ENCODE data around the gene KLF15.
"Not testable (repeated sequence)": the region's sequence is repeated elsewhere in the genome, so short reads cannot be mapped to it uniquely, and the experiment has no call there.

The KLF15 gene

GRCh38 chr3:126341755-126342150, 15.5 kb downstream of the KLF15 start:
- no peak overlapping the region for H3K27ac ChIP-seq (ENCODE audit: low read depth in 2 of 2, low read length in 2 of 2)
- H3K4me1 ChIP-seq (ENCODE audit: control insufficient read depth in 2 of 2, insufficient read depth in 2 of 2, low read length in 2 of 2) = no peaks in the 10 kb centered on the region
- no peaks in the 10 kb centered on the region for H3K36me3 ChIP-seq (ENCODE audit: control insufficient read depth in 2 of 2, insufficient read depth in 2 of 2, low read length in 2 of 2)
- H3K27me3 ChIP-seq (ENCODE audit: control insufficient read depth in 2 of 2, insufficient read depth in 2 of 2, low read length in 2 of 2) = no peaks in the 10 kb centered on the region
- H3K9ac ChIP-seq (ENCODE audit: low read depth in 1 of 2, low read length in 2 of 2) = no peak overlapping the region
- no peaks in the 10 kb centered on the region for H3K9me3 ChIP-seq (ENCODE audit: control insufficient read depth in 2 of 2, low read length in 2 of 2)
- no peak overlapping the region for H3K4me3 ChIP-seq (ENCODE audit: low read length in 2 of 2)

DNA sequence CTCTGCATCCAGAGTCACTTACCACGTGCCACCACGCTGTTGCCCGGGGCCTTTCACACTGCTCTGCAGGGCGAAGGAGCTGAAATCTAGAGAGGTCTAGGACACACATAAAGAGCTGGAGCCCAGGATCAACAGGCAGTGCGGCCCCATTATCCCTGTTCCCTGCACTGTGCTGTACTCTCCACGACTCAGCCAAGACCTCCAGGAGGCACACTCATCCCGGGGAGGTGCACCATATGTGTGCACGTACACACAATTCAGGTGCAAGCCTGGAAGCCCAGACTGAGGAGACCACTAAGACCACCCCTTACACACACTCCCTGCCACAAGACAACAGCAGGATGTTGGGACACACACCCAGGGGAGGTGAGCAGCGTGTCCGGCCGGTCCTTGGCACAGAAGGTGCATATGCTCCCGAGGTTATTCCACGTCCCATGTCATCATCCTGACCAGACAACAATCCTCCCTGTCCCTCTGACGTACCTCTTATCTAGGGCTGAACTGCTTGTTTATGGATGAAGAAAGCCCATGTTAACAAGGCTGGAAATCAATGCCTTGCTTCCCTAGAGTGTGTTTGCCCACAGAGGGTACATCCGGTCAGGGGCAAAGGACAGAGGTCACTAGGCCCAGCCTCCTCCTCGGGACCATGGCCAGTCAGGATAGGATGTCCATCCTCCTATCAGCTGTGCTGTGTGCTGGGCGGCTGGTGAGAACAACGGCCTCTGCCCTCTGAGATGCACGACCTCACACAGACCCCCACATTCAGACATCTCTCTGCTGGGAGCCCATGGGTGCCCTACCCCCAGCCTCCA, 16.1 kb downstream of the KLF15 start:
- Histone ChIP-seq H3K4me3 (ENCODE audit: low read length in 2 of 2) (no peak overlapping the region), H3K27ac (ENCODE audit: low read depth in 2 of 2, low read length in 2 of 2) (no peak overlapping the region), H3K4me1 (ENCODE audit: control insufficient read depth in 2 of 2, insufficient read depth in 2 of 2, low read length in 2 of 2) (no peaks in the 10 kb centered on the region), H3K9ac (ENCODE audit: low read depth in 1 of 2, low read length in 2 of 2) (no peak overlapping the region), H3K27me3 (ENCODE audit: control insufficient read depth in 2 of 2, insufficient read depth in 2 of 2, low read length in 2 of 2) (no peaks in the 10 kb centered on the region), H3K36me3 (ENCODE audit: control insufficient read depth in 2 of 2, insufficient read depth in 2 of 2, low read length in 2 of 2) (no peaks in the 10 kb centered on the region), H3K9me3 (ENCODE audit: control insufficient read depth in 2 of 2, low read length in 2 of 2) (no peaks in the 10 kb centered on the region)

DNA sequence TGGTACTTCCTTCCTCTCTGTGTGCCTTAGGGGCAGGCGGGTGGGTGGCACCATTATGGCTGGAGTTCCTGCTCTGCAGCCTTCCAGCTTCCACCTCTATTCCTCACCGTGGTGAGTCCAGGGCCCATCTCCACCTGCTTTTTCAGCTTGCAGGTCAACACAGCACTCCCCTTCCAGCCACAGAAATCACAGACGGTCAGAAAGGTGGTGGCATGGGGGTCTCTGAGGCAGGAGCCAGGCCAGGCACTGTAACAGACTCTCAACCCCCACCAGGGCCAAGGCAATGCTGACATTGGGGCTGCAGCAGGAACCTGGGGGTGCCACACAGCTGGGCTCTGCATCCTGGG, 16.6 kb downstream of the KLF15 start:
- H3K27ac ChIP-seq (ENCODE audit: low read depth in 2 of 2, low read length in 2 of 2) = no peak overlapping the region
- H3K4me3 ChIP-seq (ENCODE audit: low read length in 2 of 2) = no peak overlapping the region
- no peak overlapping the region for H3K9ac ChIP-seq (ENCODE audit: low read depth in 1 of 2, low read length in 2 of 2)
- no peaks in the 10 kb centered on the region for H3K9me3 ChIP-seq (ENCODE audit: control insufficient read depth in 2 of 2, low read length in 2 of 2)
- H3K4me1 ChIP-seq (ENCODE audit: control insufficient read depth in 2 of 2, insufficient read depth in 2 of 2, low read length in 2 of 2) = no peaks in the 10 kb centered on the region
- H3K36me3 ChIP-seq (ENCODE audit: control insufficient read depth in 2 of 2, insufficient read depth in 2 of 2, low read length in 2 of 2) = no peaks in the 10 kb centered on the region
- H3K27me3 ChIP-seq (ENCODE audit: control insufficient read depth in 2 of 2, insufficient read depth in 2 of 2, low read length in 2 of 2) = no peaks in the 10 kb centered on the region

- Histone ChIP-seq H3K9me3 (ENCODE audit: control insufficient read depth in 2 of 2, low read length in 2 of 2) (no peaks in the 10 kb centered on the region), H3K4me1 (ENCODE audit: control insufficient read depth in 2 of 2, insufficient read depth in 2 of 2, low read length in 2 of 2) (no peaks in the 10 kb centered on the region), H3K27ac (ENCODE audit: low read depth in 2 of 2, low read length in 2 of 2) (no peak overlapping the region), H3K27me3 (ENCODE audit: control insufficient read depth in 2 of 2, insufficient read depth in 2 of 2, low read length in 2 of 2) (no peaks in the 10 kb centered on the region), H3K4me3 (ENCODE audit: low read length in 2 of 2) (no peak overlapping the region), H3K9ac (ENCODE audit: low read depth in 1 of 2, low read length in 2 of 2) (no peak overlapping the region), H3K36me3 (ENCODE audit: control insufficient read depth in 2 of 2, insufficient read depth in 2 of 2, low read length in 2 of 2) (no peaks in the 10 kb centered on the region)
Observed at GRCh38 chr3:126340081-126340511, 17.1 kb downstream of the KLF15 start.

DNA sequence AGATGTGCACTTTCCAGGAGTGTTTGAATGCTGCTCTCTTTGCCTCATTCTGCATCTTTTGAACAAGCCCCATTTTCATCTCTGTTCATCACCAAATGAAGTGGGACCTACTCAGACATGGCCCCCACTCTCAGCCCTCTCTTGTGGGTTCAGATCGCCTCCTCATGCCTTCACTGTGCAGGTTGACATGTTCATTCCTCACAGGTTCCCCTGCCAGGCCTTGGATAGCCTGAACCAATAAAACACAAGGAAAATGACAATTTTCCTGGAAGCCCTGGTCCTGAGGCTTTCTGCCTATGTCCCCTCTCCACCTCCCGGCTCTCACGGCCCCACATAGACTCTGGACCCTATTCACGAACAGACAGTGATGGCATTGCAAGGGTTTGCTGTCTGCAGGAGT, 17.7 kb downstream of the KLF15 start:
- no peaks in the 10 kb centered on the region for H3K36me3 ChIP-seq (ENCODE audit: control insufficient read depth in 2 of 2, insufficient read depth in 2 of 2, low read length in 2 of 2)
- no peak overlapping the region for H3K4me3 ChIP-seq (ENCODE audit: low read length in 2 of 2)
- H3K27ac ChIP-seq (ENCODE audit: low read depth in 2 of 2, low read length in 2 of 2) = no peak overlapping the region
- H3K9ac ChIP-seq (ENCODE audit: low read depth in 1 of 2, low read length in 2 of 2) = no peak overlapping the region
- H3K4me1 ChIP-seq (ENCODE audit: control insufficient read depth in 2 of 2, insufficient read depth in 2 of 2, low read length in 2 of 2) = no peaks in the 10 kb centered on the region
- no peaks in the 10 kb centered on the region for H3K9me3 ChIP-seq (ENCODE audit: control insufficient read depth in 2 of 2, low read length in 2 of 2)
- no peaks in the 10 kb centered on the region for H3K27me3 ChIP-seq (ENCODE audit: control insufficient read depth in 2 of 2, insufficient read depth in 2 of 2, low read length in 2 of 2)

GRCh38 chr3:126338790-126339288, 18.4 kb downstream of the KLF15 start:
- H3K9ac ChIP-seq (ENCODE audit: low read depth in 1 of 2, low read length in 2 of 2) = no peak overlapping the region
- no peak overlapping the region for H3K27ac ChIP-seq (ENCODE audit: low read depth in 2 of 2, low read length in 2 of 2)
- H3K4me1 ChIP-seq (ENCODE audit: control insufficient read depth in 2 of 2, insufficient read depth in 2 of 2, low read length in 2 of 2) = no peaks in the 10 kb centered on the region
- no peaks in the 10 kb centered on the region for H3K36me3 ChIP-seq (ENCODE audit: control insufficient read depth in 2 of 2, insufficient read depth in 2 of 2, low read length in 2 of 2)
- H3K4me3 ChIP-seq (ENCODE audit: low read length in 2 of 2) = no peak overlapping the region
- no peaks in the 10 kb centered on the region for H3K27me3 ChIP-seq (ENCODE audit: control insufficient read depth in 2 of 2, insufficient read depth in 2 of 2, low read length in 2 of 2)
- H3K9me3 ChIP-seq (ENCODE audit: control insufficient read depth in 2 of 2, low read length in 2 of 2) = no peaks in the 10 kb centered on the region

GRCh38 chr3:126337980-126338651, 19.1 kb downstream of the KLF15 start:
- H3K9me3 ChIP-seq (ENCODE audit: control insufficient read depth in 2 of 2, low read length in 2 of 2) = no peaks in the 10 kb centered on the region
- H3K27ac ChIP-seq (ENCODE audit: low read depth in 2 of 2, low read length in 2 of 2) = no peak overlapping the region
- no peak overlapping the region for H3K9ac ChIP-seq (ENCODE audit: low read depth in 1 of 2, low read length in 2 of 2)
- no peaks in the 10 kb centered on the region for H3K27me3 ChIP-seq (ENCODE audit: control insufficient read depth in 2 of 2, insufficient read depth in 2 of 2, low read length in 2 of 2)
- H3K36me3 ChIP-seq (ENCODE audit: control insufficient read depth in 2 of 2, insufficient read depth in 2 of 2, low read length in 2 of 2) = no peaks in the 10 kb centered on the region
- H3K4me3 ChIP-seq (ENCODE audit: low read length in 2 of 2) = no peak overlapping the region
- no peaks in the 10 kb centered on the region for H3K4me1 ChIP-seq (ENCODE audit: control insufficient read depth in 2 of 2, insufficient read depth in 2 of 2, low read length in 2 of 2)

DNA sequence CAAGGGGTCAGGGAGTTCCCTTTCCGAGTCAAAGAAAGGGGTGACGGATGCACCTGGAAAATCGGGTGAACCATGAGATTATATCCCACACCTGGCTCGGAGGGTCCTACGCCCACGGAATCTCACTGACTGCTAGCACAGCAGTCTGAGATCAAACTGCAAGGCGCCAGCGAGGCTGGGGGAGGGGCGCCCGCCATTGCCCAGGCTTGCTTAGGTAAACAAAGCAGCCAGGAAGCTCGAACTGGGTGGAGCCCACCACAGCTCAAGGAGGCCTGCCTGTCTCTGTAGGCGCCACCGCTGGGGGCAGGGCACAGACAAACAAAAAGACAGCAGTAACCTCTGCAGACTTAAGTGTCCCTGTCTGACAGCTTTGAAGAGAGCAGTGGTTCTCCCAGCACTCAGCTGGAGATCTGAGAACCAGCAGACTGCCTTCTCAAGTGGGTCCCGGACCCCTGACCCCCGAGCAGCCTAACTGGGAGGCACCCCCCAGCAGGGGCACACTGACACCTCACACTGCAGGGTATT, 25.3 kb downstream of the KLF15 start:
- not testable (repeated sequence) for H3K4me1 ChIP-seq (ENCODE audit: control insufficient read depth in 2 of 2, insufficient read depth in 2 of 2, low read length in 2 of 2); H3K4me3 ChIP-seq (ENCODE audit: low read length in 2 of 2); H3K9ac ChIP-seq (ENCODE audit: low read depth in 1 of 2, low read length in 2 of 2); H3K27me3 ChIP-seq (ENCODE audit: control insufficient read depth in 2 of 2, insufficient read depth in 2 of 2, low read length in 2 of 2); H3K36me3 ChIP-seq (ENCODE audit: control insufficient read depth in 2 of 2, insufficient read depth in 2 of 2, low read length in 2 of 2); H3K27ac ChIP-seq (ENCODE audit: low read depth in 2 of 2, low read length in 2 of 2); H3K9me3 ChIP-seq (ENCODE audit: control insufficient read depth in 2 of 2, low read length in 2 of 2)

DNA sequence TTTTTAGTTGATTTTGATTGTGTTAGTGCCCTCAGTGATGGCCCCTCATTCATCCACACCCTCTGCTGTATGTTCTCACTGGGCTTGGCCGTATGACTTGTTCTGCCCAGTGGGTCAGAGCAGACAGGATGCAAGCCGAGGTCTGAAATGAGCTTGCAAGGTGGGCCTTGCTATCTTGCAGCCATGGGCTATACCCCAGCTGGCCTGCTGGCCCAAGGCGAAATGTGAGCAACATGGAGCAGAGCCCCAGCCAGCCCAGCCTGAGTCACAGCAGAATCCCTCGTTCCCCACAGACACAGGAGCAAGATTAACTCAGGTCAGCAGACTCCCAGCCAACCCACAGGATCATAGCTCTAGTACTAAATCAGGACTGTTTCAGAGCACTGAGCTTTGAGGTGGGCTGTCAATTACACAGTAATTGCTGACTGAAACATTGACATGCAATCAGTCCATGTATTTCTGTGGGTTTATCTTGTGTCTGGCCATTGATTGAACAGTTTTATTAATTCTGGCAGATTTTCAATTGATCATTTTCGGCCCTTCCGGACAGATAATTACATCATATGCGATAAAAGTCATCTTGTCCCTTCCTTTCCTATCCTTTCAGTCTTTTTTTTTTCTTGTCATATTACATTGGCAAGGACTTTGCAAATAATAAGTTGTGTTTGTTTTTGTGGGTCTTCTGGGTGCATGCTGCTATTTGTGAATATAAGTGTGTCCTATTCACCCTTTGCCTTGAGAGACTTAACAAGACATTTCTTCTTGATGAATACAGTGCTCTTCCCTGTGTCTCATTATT, 27.1 kb downstream of the KLF15 start:
- no peaks in the 10 kb centered on the region for H3K9me3 ChIP-seq (ENCODE audit: control insufficient read depth in 2 of 2, low read length in 2 of 2)
- H3K4me1 ChIP-seq (ENCODE audit: control insufficient read depth in 2 of 2, insufficient read depth in 2 of 2, low read length in 2 of 2) = no peaks in the 10 kb centered on the region
- no peak overlapping the region for H3K27ac ChIP-seq (ENCODE audit: low read depth in 2 of 2, low read length in 2 of 2)
- H3K27me3 ChIP-seq (ENCODE audit: control insufficient read depth in 2 of 2, insufficient read depth in 2 of 2, low read length in 2 of 2) = no peaks in the 10 kb centered on the region
- H3K4me3 ChIP-seq (ENCODE audit: low read length in 2 of 2) = no peak overlapping the region
- no peaks in the 10 kb centered on the region for H3K36me3 ChIP-seq (ENCODE audit: control insufficient read depth in 2 of 2, insufficient read depth in 2 of 2, low read length in 2 of 2)
- no peak overlapping the region for H3K9ac ChIP-seq (ENCODE audit: low read depth in 1 of 2, low read length in 2 of 2)

DNA sequence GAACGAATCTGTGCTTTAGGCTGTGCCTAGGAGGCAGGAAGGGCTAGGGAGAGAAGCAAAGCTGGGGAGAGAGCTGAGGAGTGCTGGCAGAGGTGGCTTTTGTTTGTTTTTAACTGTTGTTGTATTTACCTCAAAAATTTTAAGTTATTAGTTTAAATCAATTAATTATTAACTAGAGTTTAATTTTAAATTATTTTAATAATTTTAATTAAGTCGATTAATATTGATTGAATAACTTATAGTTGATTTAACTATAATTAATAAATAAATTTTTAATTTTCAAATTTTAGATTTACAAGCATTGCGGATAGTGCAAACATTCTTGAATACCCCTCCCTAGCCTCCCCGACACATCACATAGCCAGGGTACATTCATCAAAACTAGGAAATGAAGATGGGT, 30.6 kb downstream of the KLF15 start:
- H3K36me3 ChIP-seq (ENCODE audit: control insufficient read depth in 2 of 2, insufficient read depth in 2 of 2, low read length in 2 of 2) = no peaks in the 10 kb centered on the region
- no peaks in the 10 kb centered on the region for H3K27me3 ChIP-seq (ENCODE audit: control insufficient read depth in 2 of 2, insufficient read depth in 2 of 2, low read length in 2 of 2)
- no peak overlapping the region for H3K4me3 ChIP-seq (ENCODE audit: low read length in 2 of 2)
- no peaks in the 10 kb centered on the region for H3K4me1 ChIP-seq (ENCODE audit: control insufficient read depth in 2 of 2, insufficient read depth in 2 of 2, low read length in 2 of 2)
- H3K27ac ChIP-seq (ENCODE audit: low read depth in 2 of 2, low read length in 2 of 2) = no peak overlapping the region
- no peaks in the 10 kb centered on the region for H3K9me3 ChIP-seq (ENCODE audit: control insufficient read depth in 2 of 2, low read length in 2 of 2)
- no peak overlapping the region for H3K9ac ChIP-seq (ENCODE audit: low read depth in 1 of 2, low read length in 2 of 2)

Measured in mucosa of rectum (tissue), 2 donors.